Loucy (cell line): ENCODE data around the gene BLVRA.

Experiments used
- H2AFZ ChIP-seq: fragments of 200-600 bp; sonication (generic); 2 replicates; pipeline ENCODE4 v1.6.0; 2016; ENCODE audit warnings: antibody characterized with exemption, mild to moderate bottlenecking, low read length, moderate library complexity
- H3F3A ChIP-seq: fragments of 200-600 bp; 2 replicates; pipeline ENCODE4 v1.6.0; 2016; ENCODE audit warnings: antibody characterized with exemption, low read depth, mild to moderate bottlenecking
- H3K27me3 ChIP-seq: fragments of 200-600 bp; sonication (generic); 2 replicates; pipeline ENCODE4 v1.6.1; 2014; ENCODE audit warnings: low read length, mild to moderate bottlenecking; ENCODE audit not compliant: insufficient read depth, poor library complexity, severe bottlenecking
- H3K36me3 ChIP-seq: fragments of 200-600 bp; sonication (generic); 2 replicates; pipeline ENCODE4 v1.6.1; 2016; ENCODE audit warnings: low read length; ENCODE audit not compliant: insufficient read depth
- H3K4me1 ChIP-seq: fragments of 200-600 bp; sonication (generic); 2 replicates; pipeline ENCODE4 v1.5.1; 2014; ENCODE audit warnings: low read length, mild to moderate bottlenecking; ENCODE audit not compliant: insufficient read depth, poor library complexity, severe bottlenecking
- H3K4me2 ChIP-seq: fragments of 200-600 bp; sonication (generic); 2 replicates; pipeline ENCODE4 v1.6.0; 2014; ENCODE audit warnings: antibody characterized with exemption, low read length, low read depth, mild to moderate bottlenecking; ENCODE audit not compliant: poor library complexity, severe bottlenecking
- H3K4me3 ChIP-seq: fragments of 200-600 bp; sonication (generic); 2 replicates; pipeline ENCODE4 v1.5.1; 2014; ENCODE audit warnings: low read length, mild to moderate bottlenecking, mixed read lengths; ENCODE audit not compliant: poor library complexity, severe bottlenecking
- H3K79me2 ChIP-seq: fragments of 200-600 bp; sonication (generic); 2 replicates; pipeline ENCODE4 v1.6.1; 2014; ENCODE audit warnings: low read length; ENCODE audit not compliant: insufficient read depth
- H3K9ac ChIP-seq: fragments of 200-600 bp; sonication (generic); 2 replicates; pipeline ENCODE4 v1.6.0; 2014; ENCODE audit warnings: mild to moderate bottlenecking, low read depth, low read length, moderate library complexity; ENCODE audit not compliant: poor library complexity, severe bottlenecking
- H3K9me2 ChIP-seq: fragments of 200-600 bp; sonication (generic); replicated peaks from 2 replicates; pipeline ENCODE4 v1.6.1; 2016; ENCODE audit warnings: low read depth, low read length, mixed read lengths
- H3K9me3 ChIP-seq: fragments of 200-600 bp; sonication (generic); 2 replicates; pipeline ENCODE4 v1.6.1; 2014; ENCODE audit warnings: mild to moderate bottlenecking, antibody characterized with exemption, low read length, low read depth; ENCODE audit not compliant: insufficient read depth
- H4K20me1 ChIP-seq: fragments of 200-600 bp; sonication (generic); 2 replicates; pipeline ENCODE4 v1.6.0; 2014; ENCODE audit warnings: antibody characterized with exemption, low read length, mild to moderate bottlenecking; ENCODE audit not compliant: insufficient read depth, poor library complexity, severe bottlenecking
- CTCF ChIP-seq: fragments of 200-600 bp; sonication (generic); conservative IDR thresholded peaks from 2 replicates; pipeline ENCODE4 v1.5.1; 2014; ENCODE audit warnings: mild to moderate bottlenecking, antibody characterized with exemption, low read length
- EZH2phosphoT487 ChIP-seq: fragments of 200-600 bp; IDR thresholded peaks from 2 replicates; pipeline ENCODE4 v1.6.1; 2018; ENCODE audit warnings: antibody characterized with exemption, mild to moderate bottlenecking, moderate library complexity, borderline replicate concordance

BLVRA gene

GRCh38 chr7:43725251-43725650, 33.2 kb upstream of the BLVRA start:
- Histone ChIP-seq H3K4me3 (no peak overlapping the region), H3K9me2 (no peaks in the 10 kb centered on the region), H3F3A (no peaks in the 10 kb centered on the region), H3K9me3 (no peaks in the 10 kb centered on the region), H3K79me2 (peaks cover 79% of the 10 kb centered on the region), H3K9ac (no peak overlapping the region), H3K36me3 (no peaks in the 10 kb centered on the region), H3K4me1 (peaks cover 35% of the 10 kb centered on the region), H3K4me2 (peak overlapping the region; percentile 8), H3K27me3 (no peaks in the 10 kb centered on the region), H4K20me1 (peaks cover 29% of the 10 kb centered on the region), H2AFZ (no peak overlapping the region)
- no peak for TF ChIP-seq EZH2phosphoT487
- no peak for TF ChIP-seq CTCF

GRCh38 chr7:43726466-43726865, 32.0 kb upstream of the BLVRA start:
- H3K4me3 ChIP-seq, result peak overlapping the region; percentile 88

GRCh38 chr7:43727003-43727402, 31.5 kb upstream of the BLVRA start:
- Histone ChIP-seq H2AFZ (no peak overlapping the region), H3F3A (no peaks in the 10 kb centered on the region), H3K4me3 (peak overlapping the region; percentile 88), H3K4me2 (peak overlapping the region; percentile 86), H3K9me2 (no peaks in the 10 kb centered on the region), H3K27me3 (no peaks in the 10 kb centered on the region), H4K20me1 (peaks cover 17% of the 10 kb centered on the region), H3K9me3 (no peaks in the 10 kb centered on the region), H3K4me1 (peaks cover 32% of the 10 kb centered on the region), H3K79me2 (peaks cover 70% of the 10 kb centered on the region), H3K9ac (no peak overlapping the region), H3K36me3 (no peaks in the 10 kb centered on the region)
- TF ChIP-seq EZH2phosphoT487, result no peak
- TF ChIP-seq CTCF, result no peak

More at GRCh38 chr7:43726466-43726865, 32.0 kb upstream of the BLVRA start:
- Histone ChIP-seq H3K4me1 (peaks cover 33% of the 10 kb centered on the region), H3K4me2 (peak overlapping the region; percentile 86), H3K9ac (no peak overlapping the region), H2AFZ (no peak overlapping the region), H3K79me2 (peaks cover 70% of the 10 kb centered on the region), H3K9me3 (no peaks in the 10 kb centered on the region), H3F3A (no peaks in the 10 kb centered on the region), H4K20me1 (peaks cover 22% of the 10 kb centered on the region), H3K36me3 (no peaks in the 10 kb centered on the region), H3K9me2 (no peaks in the 10 kb centered on the region), H3K27me3 (no peaks in the 10 kb centered on the region)
- no peak for TF ChIP-seq EZH2phosphoT487
- TF ChIP-seq CTCF, result no peak
